GM12864 (cell line): ENCODE data around the gene DNAAF8.

Source experiments
- DNase-seq: peaks from one replicate; pipeline ENCODE4 v3.0.0-alpha.2; 2011; ENCODE audit warnings: low read depth
- H3K4me3 ChIP-seq: 2 replicates; pipeline ENCODE4 v1.5.1; 2011; ENCODE audit warnings: mild to moderate bottlenecking, low read depth, low read length, control low read depth
- CTCF ChIP-seq: IDR thresholded peaks from 2 replicates; pipeline ENCODE4 v1.5.1; 2011; ENCODE audit warnings: low read depth, mild to moderate bottlenecking, moderate library complexity, low read length, control low read depth, inconsistent platforms; ENCODE audit errors: missing control alignments

Gene DNAAF8

GRCh38 chr16:4687946-4688673 is 46.2 kb upstream of the DNAAF8 start:
- no peak for TF ChIP-seq CTCF
- H3K4me3 ChIP-seq, result no peak overlapping the region
- no peak for DNase-seq

GRCh38 chr16:4688674-4689045 is 45.7 kb upstream of the DNAAF8 start:
- DNase-seq, result no peak
- TF ChIP-seq CTCF, result no peak
- no peak overlapping the region for H3K4me3 ChIP-seq

- TF ChIP-seq CTCF, result no peak
- DNase-seq, result no peak
- H3K4me3 ChIP-seq, result no peak overlapping the region
Measured at GRCh38 chr16:4689091-4689671, 45.2 kb upstream of the DNAAF8 start.

GRCh38 chr16:4689864-4690704 is 44.3 kb upstream of the DNAAF8 start:
- TF ChIP-seq CTCF, result no peak
- H3K4me3 ChIP-seq, result no peak overlapping the region
- DNase-seq, result no peak

GRCh38 chr16:4690946-4691665 is 43.2 kb upstream of the DNAAF8 start:
- TF ChIP-seq CTCF, result no peak
- no peak for DNase-seq
- no peak overlapping the region for H3K4me3 ChIP-seq

- TF ChIP-seq CTCF, result no peak
- no peak for DNase-seq
- no peak overlapping the region for H3K4me3 ChIP-seq
Measured at GRCh38 chr16:4691666-4692412, 42.5 kb upstream of the DNAAF8 start.
